ENCODE results near the gene SLC22A3. TPM values are rescaled to one million over a fixed set of nuclear protein-coding genes. Genes with fewer than 3 reads are reported as not detected.
A peak's percentile ranks its signal among the peaks of the same experiment; 100 is the strongest.
"Not testable (repeated sequence)": the region's sequence is repeated elsewhere in the genome, so short reads cannot be mapped to it uniquely, and the experiment has no call there.

SLC22A3 gene
- polyA plus RNA-seq, 6 donors from 2014 or later = not detected

DNA sequence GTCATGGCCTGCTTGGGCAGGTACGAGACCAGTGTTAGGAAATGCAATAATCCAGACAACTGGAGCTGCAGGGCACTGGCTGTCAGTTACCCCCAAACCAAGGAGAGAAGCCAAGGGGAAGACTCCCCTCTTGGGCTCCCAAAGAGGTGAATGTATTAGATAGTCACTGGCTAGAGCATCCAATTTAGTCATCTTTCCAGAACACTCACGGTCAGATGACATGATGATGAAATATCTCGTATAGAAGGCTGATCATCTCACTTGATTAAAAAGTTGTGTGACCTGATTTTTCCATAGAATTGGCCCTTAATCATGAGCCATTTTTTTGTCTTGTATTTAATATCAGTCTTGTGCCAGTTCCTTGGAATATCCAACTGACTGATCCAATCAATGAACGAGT lies 40.7 kb downstream of the SLC22A3 start:
- no peak for ATAC-seq (ENCODE audit: low read depth in 2 of 2)
- Mint-ChIP-seq H3K4me1 (no peaks in the 10 kb centered on the region), H3K27me3 (peaks cover 9 to 35% (median 12%) of the 10 kb centered on the region in 3 donors), H3K27ac (no peak overlapping the region), H3K36me3 (peaks cover 7 to 10% of the 10 kb centered on the region in 2 donors), H3K9me3 (peaks cover 0 to 12% (median 2%) of the 10 kb centered on the region in 7 donors), H3K4me3 (no peak overlapping the region)
- no peak for DNase-seq

DNA sequence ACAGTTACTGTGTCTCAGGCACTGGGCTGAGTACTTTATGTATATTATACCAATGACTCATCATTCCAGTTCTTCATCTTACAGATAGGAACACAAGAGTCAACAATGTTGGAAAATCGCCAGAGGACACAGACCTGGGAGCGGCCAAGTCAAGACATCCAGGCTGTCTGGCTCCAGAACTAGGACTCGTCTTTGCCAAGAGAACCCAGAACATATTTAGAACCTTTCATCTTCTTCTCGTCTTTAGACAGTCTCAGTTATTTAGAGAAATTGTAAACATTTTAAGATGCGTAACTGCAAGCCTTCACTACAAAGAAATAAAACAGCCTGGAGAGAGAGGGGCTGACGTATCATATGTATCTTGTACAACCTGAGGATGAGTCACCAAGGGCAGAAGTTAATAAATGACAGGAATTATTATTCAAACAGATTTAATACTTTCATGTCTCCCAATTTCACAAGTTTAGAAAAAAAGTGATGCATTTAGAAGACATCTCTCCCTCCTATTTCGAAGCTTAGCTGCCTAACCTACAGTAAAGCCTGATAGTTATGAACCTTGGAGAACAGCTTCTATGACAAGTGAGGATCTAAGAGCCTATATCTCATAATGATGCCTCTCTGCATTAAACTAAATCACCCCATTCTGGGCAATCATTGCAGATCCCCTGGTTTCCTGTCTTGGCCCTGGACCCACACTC lies 43.4 kb downstream of the SLC22A3 start:
- H3K27me3 Mint-ChIP-seq = peaks cover 0 to 25% (median 7%) of the 10 kb centered on the region in 3 donors
- no peaks in the 10 kb centered on the region for H3K4me1 Mint-ChIP-seq
- ATAC-seq (ENCODE audit: low read depth in 2 of 2) (no peak), DNase-seq (no peak)
- no peak overlapping the region for H3K27ac Mint-ChIP-seq
- H3K36me3 Mint-ChIP-seq = peaks cover 0 to 7% of the 10 kb centered on the region in 2 donors
- H3K4me3 Mint-ChIP-seq = no peak overlapping the region
- peaks cover 0 to 9% (median 0%) of the 10 kb centered on the region in 7 donors for H3K9me3 Mint-ChIP-seq

DNA sequence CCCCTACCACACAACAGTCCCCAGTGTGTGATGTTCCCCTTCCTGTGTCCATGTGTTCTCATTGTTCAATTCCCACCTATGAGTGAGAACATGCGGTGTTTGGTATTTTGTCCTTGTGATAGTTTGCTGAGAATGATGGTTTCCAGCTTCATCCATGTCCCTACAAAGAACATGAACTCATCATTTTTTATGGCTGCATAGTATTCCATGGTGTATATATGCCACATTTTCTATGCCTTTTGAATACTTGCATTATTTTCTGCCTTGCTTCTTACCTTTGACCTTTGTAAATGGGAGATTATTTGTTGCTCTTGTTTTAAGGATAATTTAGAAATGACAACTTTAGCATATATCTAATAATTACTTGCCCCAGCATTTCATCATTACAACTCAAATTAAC lies 45.3 kb downstream of the SLC22A3 start:
- ATAC-seq (ENCODE audit: low read depth in 2 of 2); DNase-seq; H3K4me1 Mint-ChIP-seq; H3K27ac Mint-ChIP-seq; H3K36me3 Mint-ChIP-seq; H3K4me3 Mint-ChIP-seq; H3K9me3 Mint-ChIP-seq: not testable (repeated sequence)
- peaks cover 0 to 25% (median 7%) of the 10 kb centered on the region in 3 donors for H3K27me3 Mint-ChIP-seq

DNA sequence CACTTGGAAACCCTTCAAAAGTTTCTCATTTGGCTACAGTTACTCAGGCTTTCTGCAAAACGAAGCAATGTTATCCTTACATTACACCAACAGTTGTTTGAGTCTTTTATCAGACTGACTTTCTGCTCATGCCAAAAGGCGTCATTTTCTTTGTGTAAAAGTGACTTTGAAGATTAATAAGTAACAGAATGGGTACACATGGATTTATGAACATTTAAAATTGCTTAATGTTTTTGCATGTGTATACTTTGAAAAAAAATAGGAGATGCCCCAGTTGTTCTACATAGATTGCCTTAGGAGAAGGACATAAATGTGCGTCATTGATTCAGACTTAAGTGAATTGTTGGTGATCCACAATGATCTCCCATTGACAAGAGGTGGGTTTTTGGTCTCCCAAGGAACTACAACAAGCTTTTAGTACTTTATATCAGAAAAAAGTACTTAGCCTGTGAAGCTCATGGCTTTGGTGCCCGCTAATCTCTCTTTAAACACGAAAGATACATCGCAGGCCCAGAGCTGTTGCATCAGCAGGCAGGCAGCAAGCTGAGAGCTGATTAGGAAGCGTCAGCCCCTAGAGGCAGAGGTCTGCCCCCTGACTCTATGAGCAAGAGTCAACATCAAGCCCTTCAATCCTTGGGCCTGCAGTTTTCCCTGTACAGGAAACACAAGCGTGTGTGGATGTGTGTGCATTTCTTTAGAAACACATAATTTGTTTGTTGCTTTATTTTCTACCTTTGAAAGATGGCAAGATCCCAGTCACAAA lies 45.9 kb downstream of the SLC22A3 start:
- peaks cover 0 to 29% (median 7%) of the 10 kb centered on the region in 3 donors for H3K27me3 Mint-ChIP-seq
- peaks cover 0 to 7% of the 10 kb centered on the region in 2 donors for H3K36me3 Mint-ChIP-seq
- DNase-seq (no peak), ATAC-seq (ENCODE audit: low read depth in 2 of 2) (no peak)
- no peak overlapping the region for H3K4me3 Mint-ChIP-seq
- no peak overlapping the region for H3K27ac Mint-ChIP-seq
- H3K4me1 Mint-ChIP-seq = peaks cover 0 to 3% (median 1%) of the 10 kb centered on the region in 3 donors
- peaks cover 0 to 13% (median 0%) of the 10 kb centered on the region in 7 donors for H3K9me3 Mint-ChIP-seq

DNA sequence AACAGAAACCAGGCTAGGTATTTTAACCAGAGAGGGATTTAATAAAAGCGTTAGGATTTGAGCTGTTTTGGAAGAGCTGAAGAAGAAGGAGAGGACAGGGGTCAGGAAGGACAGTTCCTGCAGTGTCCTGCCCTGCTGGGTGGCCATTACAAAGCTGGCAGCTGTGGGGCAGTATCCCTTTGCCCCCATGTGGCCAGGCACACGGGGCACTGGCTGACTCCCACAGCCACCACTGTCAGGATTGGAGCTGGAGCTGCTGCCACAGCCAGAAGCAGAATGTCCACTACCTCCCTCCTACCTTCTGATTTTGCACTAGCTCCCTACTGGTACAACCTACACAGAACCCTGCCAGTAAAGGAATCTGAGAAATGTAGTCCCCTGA lies 46.5 kb downstream of the SLC22A3 start:
- H3K36me3 Mint-ChIP-seq = peaks cover 0 to 7% of the 10 kb centered on the region in 2 donors
- no peak for DNase-seq
- peaks cover 0 to 16% (median 0%) of the 10 kb centered on the region in 7 donors for H3K9me3 Mint-ChIP-seq
- no peak overlapping the region for H3K4me3 Mint-ChIP-seq
- ATAC-seq (ENCODE audit: low read depth in 2 of 2) = no peak
- H3K27me3 Mint-ChIP-seq = peaks cover 0 to 35% (median 10%) of the 10 kb centered on the region in 3 donors
- H3K27ac Mint-ChIP-seq = no peak overlapping the region
- H3K4me1 Mint-ChIP-seq = peaks cover 0 to 5% (median 2%) of the 10 kb centered on the region in 3 donors

DNA sequence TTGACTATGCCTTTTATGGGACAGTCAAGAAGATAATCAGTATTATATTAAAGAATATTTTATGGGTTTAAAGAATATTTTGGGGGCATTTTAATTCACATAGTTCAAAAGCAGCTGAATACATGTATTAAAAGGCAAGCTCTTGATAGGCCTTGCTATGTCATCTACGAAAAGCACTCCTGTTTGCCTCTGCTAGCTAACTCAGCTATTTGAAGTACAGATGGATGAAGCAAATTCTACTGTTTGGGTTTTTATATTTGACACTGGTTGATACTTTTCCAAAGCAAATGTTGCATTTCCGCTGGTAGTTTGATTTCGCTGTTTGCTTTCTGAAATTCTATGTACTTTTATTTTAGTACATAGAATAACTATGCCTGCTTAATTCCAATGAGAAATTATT lies 47.0 kb downstream of the SLC22A3 start:
- no peak overlapping the region for H3K4me3 Mint-ChIP-seq
- peaks cover 0 to 5% (median 2%) of the 10 kb centered on the region in 3 donors for H3K4me1 Mint-ChIP-seq
- H3K9me3 Mint-ChIP-seq = peaks cover 0 to 16% (median 0%) of the 10 kb centered on the region in 7 donors
- no peak for DNase-seq
- H3K27me3 Mint-ChIP-seq = peaks cover 0 to 32% (median 13%) of the 10 kb centered on the region in 3 donors
- H3K27ac Mint-ChIP-seq = no peak overlapping the region
- ATAC-seq (ENCODE audit: low read depth in 2 of 2) = no peak
- H3K36me3 Mint-ChIP-seq = peaks cover 0 to 7% of the 10 kb centered on the region in 2 donors

DNA sequence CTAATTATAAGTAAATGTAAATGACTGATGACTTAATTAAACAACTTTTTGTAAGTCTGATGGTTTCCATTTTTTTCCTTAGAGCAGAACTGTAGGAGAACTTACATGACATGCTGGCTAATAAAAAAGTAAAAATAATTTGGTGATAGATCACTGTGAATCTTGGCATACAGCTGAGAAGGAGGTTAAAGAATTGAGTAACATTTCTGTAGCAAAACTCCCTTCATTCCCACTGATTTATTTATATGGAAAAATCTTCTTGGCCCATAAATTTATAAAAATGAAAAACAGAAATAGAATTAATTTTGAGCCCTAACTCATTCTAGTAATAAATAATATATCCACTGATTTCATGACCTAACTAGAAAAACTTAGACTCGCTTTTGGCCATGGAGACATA lies 48.1 kb downstream of the SLC22A3 start:
- Mint-ChIP-seq H3K27ac (no peak overlapping the region), H3K4me3 (no peak overlapping the region), H3K9me3 (peaks cover 0 to 16% (median 0%) of the 10 kb centered on the region in 7 donors), H3K36me3 (peaks cover 0 to 7% of the 10 kb centered on the region in 2 donors), H3K27me3 (peaks cover 6 to 33% (median 19%) of the 10 kb centered on the region in 3 donors), H3K4me1 (peaks cover 0 to 8% (median 2%) of the 10 kb centered on the region in 3 donors)
- no peak for ATAC-seq (ENCODE audit: low read depth in 2 of 2)
- no peak for DNase-seq

DNA sequence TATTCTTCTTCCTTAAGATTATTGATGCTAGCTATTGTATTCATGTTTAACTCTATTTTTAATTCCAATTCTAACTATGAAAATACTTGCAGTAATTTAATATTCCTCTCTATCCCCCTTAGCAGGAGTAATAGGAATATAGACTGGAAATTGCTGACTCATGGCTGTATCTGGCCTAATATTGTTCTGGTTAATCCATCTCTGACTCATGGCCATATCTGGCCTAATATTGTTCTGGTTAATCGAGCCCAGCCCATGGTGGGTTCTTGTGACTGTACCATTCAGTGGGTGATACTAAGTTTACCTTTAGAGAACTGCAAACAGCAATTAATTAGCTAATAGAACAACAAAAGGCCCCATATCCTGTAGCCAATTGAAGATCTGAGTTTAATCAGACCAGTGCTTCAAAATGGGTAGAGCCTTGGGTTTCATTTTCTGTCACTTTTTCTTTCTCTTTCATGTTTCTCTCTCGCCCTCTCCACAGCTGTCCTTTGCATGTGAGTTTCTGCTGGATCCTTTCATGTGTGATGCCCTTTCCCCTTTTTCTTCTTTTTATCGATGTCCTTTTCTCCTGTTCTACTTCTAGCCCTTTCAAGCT lies 50.6 kb downstream of the SLC22A3 start:
- no peak overlapping the region for H3K4me3 Mint-ChIP-seq
- DNase-seq (no peak), ATAC-seq (ENCODE audit: low read depth in 2 of 2) (no peak)
- H3K4me1 Mint-ChIP-seq = peaks cover 0 to 8% (median 2%) of the 10 kb centered on the region in 3 donors
- peaks cover 0 to 12% (median 0%) of the 10 kb centered on the region in 7 donors for H3K9me3 Mint-ChIP-seq
- peaks cover 0 to 2% of the 10 kb centered on the region in 2 donors for H3K36me3 Mint-ChIP-seq
- H3K27me3 Mint-ChIP-seq = peaks cover 6 to 34% (median 19%) of the 10 kb centered on the region in 3 donors
- H3K27ac Mint-ChIP-seq = no peak overlapping the region

DNA sequence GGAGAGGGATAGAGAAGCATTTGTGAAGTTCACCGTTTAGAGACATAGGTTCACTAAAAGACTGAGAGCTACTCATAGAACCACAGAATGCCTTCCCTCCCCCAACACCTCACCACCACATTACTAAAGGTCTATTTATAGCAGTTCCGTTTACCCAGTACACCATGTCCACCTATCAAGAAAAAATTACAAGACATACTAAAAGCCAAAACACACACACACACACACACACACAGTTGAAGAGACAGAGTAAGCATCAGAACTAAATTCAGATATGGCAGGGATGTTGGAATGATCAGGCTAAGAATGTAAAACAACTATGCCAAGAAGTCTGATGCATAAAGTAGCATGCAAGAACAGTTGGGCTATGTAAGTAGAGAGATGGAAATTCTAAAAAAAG lies 52.3 kb downstream of the SLC22A3 start:
- ATAC-seq (ENCODE audit: low read depth in 2 of 2) = no peak
- Mint-ChIP-seq H3K4me3 (no peak overlapping the region), H3K9me3 (peaks cover 0 to 7% (median 0%) of the 10 kb centered on the region in 7 donors), H3K27me3 (peaks cover 6 to 27% (median 12%) of the 10 kb centered on the region in 3 donors), H3K4me1 (peaks cover 0 to 8% (median 2%) of the 10 kb centered on the region in 3 donors), H3K27ac (no peak overlapping the region), H3K36me3 (no peaks in the 10 kb centered on the region)
- no peak for DNase-seq

DNA sequence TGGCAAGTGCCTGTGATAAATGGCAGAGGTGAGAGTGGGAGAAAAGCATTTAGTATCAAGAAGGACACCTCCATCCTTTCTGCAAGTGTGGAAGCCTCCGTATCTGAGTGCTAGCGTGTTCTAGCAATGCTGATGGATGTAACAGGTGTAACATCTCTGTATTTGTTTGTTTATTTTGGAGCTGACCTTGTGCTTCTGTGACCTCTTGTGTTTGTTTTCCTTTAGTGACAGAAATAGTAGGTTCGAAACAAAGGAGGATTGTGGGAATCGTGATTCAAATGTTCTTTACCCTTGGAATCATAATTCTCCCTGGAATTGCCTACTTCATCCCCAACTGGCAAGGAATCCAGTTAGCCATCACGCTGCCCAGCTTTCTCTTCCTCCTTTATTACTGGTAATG lies 60.4 kb downstream of the SLC22A3 start:
- Mint-ChIP-seq H3K4me3 (no peak overlapping the region), H3K9me3 (peaks cover 0 to 4% (median 0%) of the 10 kb centered on the region in 7 donors), H3K27ac (no peak overlapping the region), H3K4me1 (no peaks in the 10 kb centered on the region), H3K36me3 (no peaks in the 10 kb centered on the region), H3K27me3 (peaks cover 0 to 8% (median 4%) of the 10 kb centered on the region in 3 donors)
- no peak for ATAC-seq (ENCODE audit: low read depth in 2 of 2)
- no peak for DNase-seq

DNA sequence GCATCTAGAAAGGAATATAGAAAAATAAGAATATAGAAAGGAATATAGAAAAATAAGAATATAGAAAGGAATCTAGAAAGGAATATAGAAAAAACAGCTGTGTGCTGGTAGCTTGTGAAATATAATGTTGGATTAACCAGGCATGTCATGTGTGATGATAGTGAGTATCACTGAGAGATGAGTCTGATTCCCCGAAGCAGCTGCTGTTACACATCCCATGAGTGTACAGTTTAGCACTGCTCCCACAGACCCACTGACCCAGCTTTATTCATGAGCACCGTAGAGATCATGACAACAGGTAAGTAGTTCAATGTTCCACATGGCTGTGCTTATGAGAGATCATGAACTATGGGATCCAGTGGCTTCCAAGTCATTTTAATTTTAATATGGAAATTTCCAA lies 64.8 kb downstream of the SLC22A3 start:
- Mint-ChIP-seq H3K27ac (no peak overlapping the region), H3K36me3 (no peaks in the 10 kb centered on the region), H3K4me1 (no peaks in the 10 kb centered on the region), H3K9me3 (peaks cover 0 to 19% (median 3%) of the 10 kb centered on the region in 7 donors), H3K4me3 (no peak overlapping the region), H3K27me3 (peaks cover 4 to 18% (median 12%) of the 10 kb centered on the region in 3 donors)
- no peak for ATAC-seq (ENCODE audit: low read depth in 2 of 2)
- DNase-seq = no peak

DNA sequence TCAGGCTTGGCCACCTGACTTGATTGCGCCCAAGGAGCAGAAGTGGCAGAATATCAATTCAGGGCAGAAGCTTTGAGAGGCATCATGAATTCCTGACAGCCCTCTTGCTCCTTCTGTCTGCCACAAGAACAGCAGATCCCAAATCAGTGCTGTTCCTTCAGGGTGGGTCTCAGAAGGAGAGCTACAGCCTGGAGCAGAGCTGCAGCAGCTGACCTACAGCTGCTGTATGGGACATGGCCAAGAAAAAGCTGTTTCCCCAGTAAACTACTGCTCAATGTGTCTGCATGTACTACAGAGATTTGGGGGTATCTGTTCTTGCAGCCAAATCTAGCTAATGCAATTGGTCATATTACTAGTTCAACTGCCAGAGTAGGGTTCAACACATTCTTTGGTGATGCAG lies 69.0 kb downstream of the SLC22A3 start:
- Mint-ChIP-seq H3K4me3 (no peak overlapping the region), H3K36me3 (no peaks in the 10 kb centered on the region), H3K4me1 (no peaks in the 10 kb centered on the region), H3K9me3 (peaks cover 0 to 23% (median 5%) of the 10 kb centered on the region in 7 donors), H3K27me3 (peaks cover 14 to 31% (median 27%) of the 10 kb centered on the region in 3 donors), H3K27ac (no peak overlapping the region)
- no peak for ATAC-seq (ENCODE audit: low read depth in 2 of 2)
- no peak for DNase-seq

DNA sequence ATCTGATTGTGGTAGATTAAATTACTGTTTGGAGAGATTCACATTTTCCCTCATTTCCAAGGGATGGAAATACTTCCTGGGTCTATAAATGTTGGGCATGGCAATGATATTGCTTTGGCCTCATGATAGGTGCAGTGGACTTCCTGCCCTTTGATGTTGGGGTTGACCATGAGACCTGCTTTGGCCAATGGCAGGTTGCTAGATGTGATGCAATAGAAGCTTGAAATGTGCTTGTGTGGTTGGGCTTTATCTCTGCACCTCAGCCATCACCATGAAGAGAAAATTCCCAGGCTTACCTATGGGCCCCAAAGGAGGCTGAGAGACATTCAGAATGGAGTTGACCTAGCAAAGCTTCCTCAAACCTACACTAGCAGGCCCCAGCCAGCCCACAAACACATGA lies 69.4 kb downstream of the SLC22A3 start:
- Mint-ChIP-seq H3K4me3 (no peak overlapping the region), H3K9me3 (peaks cover 0 to 27% (median 5%) of the 10 kb centered on the region in 7 donors), H3K36me3 (no peaks in the 10 kb centered on the region), H3K27ac (peak overlapping the region in 1 of 6 donors; percentile 6), H3K27me3 (peaks cover 17 to 32% (median 30%) of the 10 kb centered on the region in 3 donors), H3K4me1 (no peaks in the 10 kb centered on the region)
- no peak for ATAC-seq (ENCODE audit: low read depth in 2 of 2)
- DNase-seq = no peak

Measured in naive B cell (primary cell).